ENCODE data around the gene AJAP1.

Gene AJAP1

GRCh38 chr1:4628992-4629391 lies 25.4 kb upstream of the AJAP1 start:
- Histone ChIP-seq H3K27ac (ENCODE audit: extremely low read depth, low read depth, low read length) (no peak overlapping the region), H3K9me3 (ENCODE audit: control insufficient read depth, insufficient read depth, low read depth, low read length) (no peaks in the 10 kb centered on the region), H3K4me1 (ENCODE audit: control insufficient read depth, insufficient read depth, low read length) (no peaks in the 10 kb centered on the region), H3K4me3 (ENCODE audit: low read depth, low read length) (no peak overlapping the region), H3K36me3 (ENCODE audit: control insufficient read depth in 2 of 2, insufficient read depth in 1 of 2, low read length in 2 of 2) (no peaks in the 10 kb centered on the region)
- TF ChIP-seq ZBTB44 (tag by site-specific recombination; IDR thresholded peaks at IDR 0.05) (no peak), ZNF10 (tag by site-specific recombination; IDR thresholded peaks at IDR 0.05) (peak; percentile 98)
- CTCF ChIA-PET = no interaction called here
- POLR2A ChIA-PET = no interaction called here

- no peak overlapping the region for H3K4me3 ChIP-seq (ENCODE audit: low read depth, low read length)
- H3K9me3 ChIP-seq (ENCODE audit: control insufficient read depth, insufficient read depth, low read depth, low read length) = no peaks in the 10 kb centered on the region
- no peak for TF ChIP-seq ZNF768 (tag by site-specific recombination; IDR thresholded peaks at IDR 0.05)
- no peak for TF ChIP-seq PRDM6 (tag by site-specific recombination; IDR thresholded peaks at IDR 0.05)
- TF ChIP-seq ZNF555 (tag by site-specific recombination; conservative IDR thresholded peaks at IDR 0.05) = no peak
- no peak for TF ChIP-seq ZNF585B (tag by site-specific recombination; IDR thresholded peaks at IDR 0.05)
- TF ChIP-seq REPIN1 (tag by site-specific recombination; IDR thresholded peaks at IDR 0.05; ENCODE audit: low read depth) = no peak
- no peak for TF ChIP-seq ZBTB20 (tag by site-specific recombination; IDR thresholded peaks at IDR 0.05)
- TF ChIP-seq ZNF423 (tag by site-specific recombination; IDR thresholded peaks at IDR 0.05) = no peak
- no peak for TF ChIP-seq SALL2 (tag by site-specific recombination; IDR thresholded peaks at IDR 0.05; ENCODE audit: borderline replicate concordance)
- no peak for TF ChIP-seq PRDM4 (tag by site-specific recombination; IDR thresholded peaks at IDR 0.05)
- TF ChIP-seq KLF10 (tag by site-specific recombination; IDR thresholded peaks at IDR 0.05) = no peak
- no peak for TF ChIP-seq ZBTB10 (tag by site-specific recombination; IDR thresholded peaks at IDR 0.05)
- TF ChIP-seq ZNF707 (tag by site-specific recombination; IDR thresholded peaks at IDR 0.05) = no peak
- TF ChIP-seq ZNF791 (tag by site-specific recombination; IDR thresholded peaks at IDR 0.05) = no peak
- no peak for TF ChIP-seq ZFP3 (tag by site-specific recombination; IDR thresholded peaks at IDR 0.05; ENCODE audit: low read depth)
- TF ChIP-seq ZBTB21 (tag by site-specific recombination; IDR thresholded peaks at IDR 0.05) = no peak
- H3K4me1 ChIP-seq (ENCODE audit: control insufficient read depth, insufficient read depth, low read length) = no peaks in the 10 kb centered on the region
- CTCF ChIA-PET = no interaction called here
- no peak overlapping the region for H3K27ac ChIP-seq (ENCODE audit: extremely low read depth, low read depth, low read length)
- POLR2A ChIA-PET = no interaction called here
- H3K36me3 ChIP-seq (ENCODE audit: control insufficient read depth in 2 of 2, insufficient read depth in 1 of 2, low read length in 2 of 2) = no peaks in the 10 kb centered on the region
Observed at GRCh38 chr1:4630561-4630960, 23.8 kb upstream of the AJAP1 start.
